HepG2 (cell line): ENCODE measurements around the gene CNOT6. TPM values are rescaled to one million over a fixed set of nuclear protein-coding genes. Genes with fewer than 3 reads are reported as not detected.

Experiments used
- ATAC-seq: fragments of 200-7000 bp; cut with Tn5 transposase; 3 replicates; pipeline ENCODE4 v1.9.1; 2020; ENCODE audit warnings: mild to moderate bottlenecking, moderate library complexity
- BruUV-seq: library from RNA; stranded (reverse); fragments of 400-500 nt; replicated peaks from 2 replicates; lab custom pipeline; 2021; lab: Mats Ljungman, UMichigan
- CTCF ChIA-PET: fragments of 300-600 bp; formaldehyde crosslinking; extraction: SDS; loops from one replicate; lab custom pipeline; 2021; ENCODE audit warnings: low total read pairs, inconsistent platforms, low intra/inter-chr PET ratio; lab: Yijun Ruan, JAX
- POLR2A ChIA-PET: fragments of 350-600 bp; sonication (Branson Sonifier 250); formaldehyde crosslinking; loops from one replicate; lab custom pipeline; 2020; ENCODE audit warnings: antibody characterized with exemption, inconsistent platforms; lab: Yijun Ruan, JAX
- DNase-seq: peaks from one replicate; pipeline ENCODE4 v3.0.0-alpha.2; 2015; ENCODE audit warnings: low spot score
- FAIRE-seq: peaks from 3 replicates; lab custom pipeline; 2011; peaks lifted over from hg19 to GRCh38; lab: Jason Lieb, UNC
- H2AFZ ChIP-seq: one replicate; pipeline ENCODE4 v1.6.1; 2011; ENCODE audit warnings: low read length, inconsistent platforms
- H3K27ac ChIP-seq: fragments of 300-600 bp; 3 replicates; pipeline ENCODE4 v1.8.0; 2011; ENCODE audit warnings: mixed run types, mild to moderate bottlenecking, mixed read lengths, low read length, inconsistent platforms; ENCODE audit not compliant: insufficient read depth; ENCODE audit errors: extremely low read length
- H3K27me3 ChIP-seq, 2 experiments: fragments of 200-600 bp in 1 of 2; 2 replicates in 1 of 2; 3 replicates in 1 of 2; pipeline versions ENCODE4 v1.6.0 to v1.8.0; 2011; ENCODE audit warnings: low read length in 2 of 2, mild to moderate bottlenecking in 2 of 2, moderate library complexity in 2 of 2, inconsistent platforms in 1 of 2; ENCODE audit not compliant: insufficient read depth in 2 of 2, control insufficient read depth in 1 of 2
- H3K36me3 ChIP-seq, 2 experiments: fragments of 200-600 bp in 1 of 2; replicated peaks in 1 of 2; 2 replicates in 1 of 2; 3 replicates in 1 of 2; pipeline versions ENCODE4 v1.5.1 to v1.8.0; 2011; ENCODE audit warnings: low read length in 2 of 2, inconsistent platforms in 1 of 2; ENCODE audit not compliant: insufficient read depth in 2 of 2, control insufficient read depth in 1 of 2
- H3K4me1 ChIP-seq: 2 replicates; pipeline ENCODE4 v1.5.1; 2012; ENCODE audit warnings: low read length, inconsistent platforms; ENCODE audit not compliant: insufficient read depth
- H3K4me2 ChIP-seq: 2 replicates; pipeline ENCODE4 v1.6.0; 2011; ENCODE audit warnings: low read depth, low read length, inconsistent platforms
- H3K4me3 ChIP-seq, 3 experiments: fragments of 200-600 bp in 1 of 3; sonication (generic), shearing (Covaris generic) in 1 of 3; replicated peaks in 1 of 3; 2 replicates each; pipeline ENCODE4 v1.5.1; 2011 to 2016; ENCODE audit warnings: low read length in 3 of 3, inconsistent platforms in 2 of 3, low read depth in 2 of 3, mild to moderate bottlenecking in 2 of 3, control low read depth in 1 of 3, mixed read lengths in 1 of 3; ENCODE audit not compliant: insufficient read depth in 1 of 3
- H3K79me2 ChIP-seq: one replicate; pipeline ENCODE4 v1.6.1; 2011; ENCODE audit warnings: low read length, inconsistent platforms; ENCODE audit not compliant: insufficient read depth
- H3K9ac ChIP-seq: 2 replicates; pipeline ENCODE4 v1.6.0; 2011; ENCODE audit warnings: mild to moderate bottlenecking, low read depth, low read length, inconsistent platforms; ENCODE audit not compliant: insufficient read depth
- H3K9me3 ChIP-seq: 2 replicates; pipeline ENCODE4 v1.5.1; 2012; ENCODE audit warnings: mild to moderate bottlenecking, low read length
- H4K20me1 ChIP-seq: 2 replicates; pipeline ENCODE4 v1.6.0; 2011; ENCODE audit warnings: inconsistent platforms, mild to moderate bottlenecking, low read length, moderate library complexity; ENCODE audit not compliant: insufficient read depth
- CHD4 ChIP-seq: fragments of 200-600 bp; sonication (generic); IDR thresholded peaks from 2 replicates; pipeline ENCODE4 v1.7.0; 2017; ENCODE audit warnings: mild to moderate bottlenecking, low read length, borderline replicate concordance
- NFATC3 ChIP-seq: sonication (generic); formaldehyde crosslinking; IDR thresholded peaks from 2 replicates; pipeline ENCODE4 v1.5.1; 2020; ENCODE audit warnings: mild to moderate bottlenecking, missing genetic modification reagents
- NFKBIZ ChIP-seq: IDR thresholded peaks from 2 replicates; pipeline ENCODE4 v1.6.1; 2018; ENCODE audit warnings: missing genetic modification reagents, missing compliant biosample characterization
- PHF20 ChIP-seq: sonication (generic); formaldehyde crosslinking; IDR thresholded peaks from 2 replicates; pipeline ENCODE4 v1.5.0; 2020; ENCODE audit warnings: mild to moderate bottlenecking, missing genetic modification reagents
- TEF ChIP-seq: sonication (generic); formaldehyde crosslinking; IDR thresholded peaks from 2 replicates; pipeline ENCODE4 v1.5.0; 2020; ENCODE audit warnings: missing genetic modification reagents
- YY1 ChIP-seq: IDR thresholded peaks from 2 replicates; pipeline ENCODE4 v1.6.1; 2011; ENCODE audit warnings: low read length, low read depth, moderate library complexity, mild to moderate bottlenecking; ENCODE audit not compliant: insufficient read depth, insufficient replicate concordance
- ZNF367 ChIP-seq: sonication (generic); formaldehyde crosslinking; IDR thresholded peaks from 2 replicates; pipeline ENCODE4 v1.4.0; 2020; ENCODE audit warnings: missing genetic modification reagents, borderline replicate concordance
- ZNF431 ChIP-seq: sonication (generic); formaldehyde crosslinking; IDR thresholded peaks from 2 replicates; pipeline ENCODE4 v1.9.0; 2022; ENCODE audit warnings: missing genetic modification reagents, low read depth, mild to moderate bottlenecking, borderline replicate concordance
- ZNF513 ChIP-seq: sonication (generic); formaldehyde crosslinking; conservative IDR thresholded peaks from 2 replicates; pipeline ENCODE4 v1.5.0; 2020; ENCODE audit warnings: missing genetic modification reagents
- ZNF552 ChIP-seq: sonication (generic); formaldehyde crosslinking; IDR thresholded peaks from 2 replicates; pipeline ENCODE4 v1.9.0; 2022; ENCODE audit warnings: missing genetic modification reagents, mild to moderate bottlenecking, borderline replicate concordance
- ZNF687 ChIP-seq: sonication (generic); formaldehyde crosslinking; IDR thresholded peaks from 2 replicates; pipeline ENCODE4 v1.5.1; 2020; ENCODE audit warnings: mild to moderate bottlenecking, missing genetic modification reagents, moderate library complexity
- ZNF772 ChIP-seq: sonication (generic); formaldehyde crosslinking; IDR thresholded peaks from 2 replicates; pipeline ENCODE4 v1.5.0; 2020; ENCODE audit warnings: mild to moderate bottlenecking, missing genetic modification reagents
- WGBS: methylation state at CpG from one replicate; pipeline ENCODE4 v1.1.6; 2017; ENCODE audit warnings: low lambda C conversion rate; 5-methylcytosine and 5-hydroxymethylcytosine counted together
- in situ Hi-C: cut with HindIII; loops from 2 replicates; pipeline ENCODE4 v1.10.0; 2017; ENCODE audit warnings: low pct_unique_long_range_greater_than_20kb; ENCODE audit not compliant: extremely low pct_ligation_motif_present
- intact Hi-C: fragments of 100-400 bp; cut with micrococcal nuclease; formaldehyde crosslinking; loops from one replicate; pipeline ENCODE4 v1.10.0; 2022; ENCODE audit not compliant: unreplicated experiment
- polyA plus RNA-seq, 8 experiments: library from polyadenylated mRNA; depleted of rRNA in 3 of 8; stranded (reverse) in 7 of 8; unstranded in 1 of 8; fragments of >200 nt; fragmentation: Illumina TruSeq in 4 of 8; extraction: Trizol in 4 of 8; gene quantifications; 2 replicates each; pipeline versions ENCODE4 v1.2.1 to v1.2.3, GENCODE V29; 2011 to 2016; ENCODE audit warnings: low read depth in 4 of 8, missing spikeins in 1 of 8, mixed read lengths in 1 of 8; ENCODE audit not compliant: insufficient read depth in 1 of 8
- total RNA-seq, 5 experiments: library from RNA; depleted of rRNA; stranded (reverse); fragments of >200 nt; fragmentation: Illumina TruSeq; extraction: Trizol; gene quantifications; 2 replicates each; pipeline ENCODE4 v1.2.3, GENCODE V29; 2016; ENCODE audit warnings: low read depth in 1 of 5

CNOT6 gene
- total and polyA plus RNA-seq, 2 of the 13 experiments (the other 11 are each of a cell fraction or from before 2014, with no cell fraction given): 8.8 to 9.1 TPM

- no peak for DNase-seq
- TF ChIP-seq TEF (no peak), PHF20 (no peak), ZNF367 (CRISPR knock-in tag) (no peak), ZNF687 (CRISPR knock-in tag) (no peak), YY1 (no peak), ZNF513 (no peak), ZNF552 (CRISPR knock-in tag) (no peak), ZNF431 (CRISPR knock-in tag) (no peak), NFATC3 (CRISPR knock-in tag) (no peak), ZNF772 (CRISPR knock-in tag) (no peak), CHD4 (no peak), NFKBIZ (no peak)
- TF ChIP-seq, all 625 proteins: peak for 0
- no peak overlapping the region for H2AFZ ChIP-seq
- intact Hi-C loops: no loop called here
- H4K20me1 ChIP-seq: peaks cover 41% of the 10 kb centered on the region
- in situ Hi-C loops: no loop called here
- H3K4me1 ChIP-seq: peaks cover 46% of the 10 kb centered on the region
- no peak overlapping the region for H3K4me3 ChIP-seq
- no peak overlapping the region for H3K4me2 ChIP-seq
- no peak overlapping the region for H3K27ac ChIP-seq
- peaks cover 1 to 5% of the 10 kb centered on the region in 2 experiments; a peak in 2 of 5 replicates for H3K36me3 ChIP-seq
- no peaks in the 10 kb centered on the region; a peak in 1 of 5 replicates for H3K27me3 ChIP-seq
- H3K9ac ChIP-seq: no peak overlapping the region
- ChIA-PET CTCF (no interaction called here), POLR2A (interaction anchor here (0.6 kb wide), 1 partner anchor 10 kb away, joined by 3 read pairs; no protein-coding TSS in a partner anchor)
- no TSS peak for BruUV-seq
- FAIRE-seq (no peak), ATAC-seq (no peak)
- no peaks in the 10 kb centered on the region for H3K9me3 ChIP-seq
- 89% methylated on average over 3 of the region's 3 CpGs for WGBS
- peaks cover 88% of the 10 kb centered on the region for H3K79me2 ChIP-seq
Observed at GRCh38 chr5:180499684-180500083, 5.5 kb downstream of the CNOT6 start.
